Activated CD4-positive, alpha-beta T cell treated with anti-CD3 and anti-CD28 coated beads, Interleukin-2, Interleukin-4, amounts not matched to agents 100 ng/mL and 50 ng/mL, durations not matched to agents 16 hours and 8 hours (primary cell): ENCODE data around the gene PGD.
"Not testable (repeated sequence)": the region's sequence is repeated elsewhere in the genome, so short reads cannot be mapped to it uniquely, and the experiment has no call there.

Experiments
- DNase-seq: peaks from one replicate; pipeline ENCODE4 v3.0.0-alpha.2; 2020; ENCODE audit warnings: low spot score

The PGD gene

GRCh38 chr1:10437052-10437451, 38.2 kb downstream of the PGD start:
- no peak for DNase-seq

DNA sequence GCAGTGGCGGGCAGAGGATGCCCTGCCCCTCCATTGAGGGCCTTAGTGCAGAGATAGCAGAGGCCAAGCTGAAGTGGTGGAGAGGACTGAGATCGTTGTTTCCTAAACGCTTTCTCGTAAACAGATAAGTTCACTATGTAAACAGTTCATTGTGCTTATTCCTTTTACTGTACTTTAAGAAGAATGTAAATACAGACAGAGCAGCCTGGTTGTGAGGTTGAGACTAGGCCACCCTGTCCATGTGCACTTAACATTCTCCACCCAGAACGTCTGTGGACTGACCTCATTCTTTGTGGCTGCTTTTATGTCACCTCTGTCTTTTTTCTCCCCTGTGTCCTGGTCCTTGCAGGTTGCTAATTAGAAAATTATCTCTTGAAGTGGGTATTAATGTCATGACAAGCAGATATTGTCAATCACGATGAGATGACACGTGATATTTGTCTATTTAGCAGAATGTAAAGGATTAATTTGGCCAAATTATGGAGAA, 39.9 kb downstream of the PGD start:
- DNase-seq = no peak

- no peak for DNase-seq
These were observed 41.4 kb downstream of the PGD start for GRCh38 chr1:10440305-10440704.

DNA sequence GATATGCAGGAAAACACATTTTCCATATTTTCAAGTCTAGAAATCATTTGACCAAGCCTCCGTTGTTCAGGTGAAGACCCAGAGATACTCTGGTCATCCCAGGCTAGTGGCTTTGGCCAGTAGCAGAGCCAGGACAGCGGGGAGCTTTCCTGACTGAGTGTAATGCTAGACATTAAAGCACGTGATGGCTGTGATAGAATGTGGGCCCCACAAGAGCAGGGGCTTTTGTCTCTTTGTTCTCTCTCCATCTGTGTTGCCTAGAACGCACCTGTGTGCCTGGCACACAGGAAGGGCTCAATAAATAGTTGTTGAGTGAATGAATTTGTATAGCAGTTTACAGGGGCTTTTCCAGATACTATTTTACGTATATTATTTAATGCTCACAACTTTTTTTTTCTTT, 41.9 kb downstream of the PGD start:
- DNase-seq = no peak

GRCh38 chr1:10444248-10444647, 45.4 kb downstream of the PGD start:
- DNase-seq = no peak

DNA sequence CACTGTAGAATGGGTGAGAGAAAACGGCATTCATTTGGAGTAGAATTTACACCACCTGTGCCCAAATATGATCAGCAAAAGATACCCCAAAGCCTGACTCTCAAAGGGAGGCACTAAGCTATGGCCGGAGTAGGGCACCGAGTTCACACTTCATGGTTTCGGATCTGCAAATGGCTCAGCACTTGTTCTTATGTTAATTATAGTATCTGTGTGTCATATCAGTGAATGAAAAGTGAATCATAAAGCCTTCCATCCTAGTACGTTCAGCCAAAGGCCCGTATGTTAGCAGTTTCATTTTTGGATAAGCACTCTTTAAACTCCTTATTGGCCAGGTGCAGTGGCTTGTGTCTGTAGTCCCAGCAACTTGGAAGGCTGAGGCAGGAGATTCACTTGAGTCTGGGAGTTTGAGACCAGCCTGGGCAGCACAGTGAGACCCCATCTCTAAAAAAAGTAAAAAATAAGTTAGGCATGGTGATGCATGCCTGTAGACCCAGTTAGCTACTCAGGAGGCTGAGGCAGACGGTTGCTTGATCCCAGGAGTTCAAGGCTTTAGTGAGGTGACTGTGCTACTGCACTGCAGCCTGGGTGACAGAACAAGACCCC, 46.0 kb downstream of the PGD start:
- DNase-seq = peak; percentile 37

GRCh38 chr1:10446790-10447422, 48.0 kb downstream of the PGD start:
- no peak for DNase-seq

DNA sequence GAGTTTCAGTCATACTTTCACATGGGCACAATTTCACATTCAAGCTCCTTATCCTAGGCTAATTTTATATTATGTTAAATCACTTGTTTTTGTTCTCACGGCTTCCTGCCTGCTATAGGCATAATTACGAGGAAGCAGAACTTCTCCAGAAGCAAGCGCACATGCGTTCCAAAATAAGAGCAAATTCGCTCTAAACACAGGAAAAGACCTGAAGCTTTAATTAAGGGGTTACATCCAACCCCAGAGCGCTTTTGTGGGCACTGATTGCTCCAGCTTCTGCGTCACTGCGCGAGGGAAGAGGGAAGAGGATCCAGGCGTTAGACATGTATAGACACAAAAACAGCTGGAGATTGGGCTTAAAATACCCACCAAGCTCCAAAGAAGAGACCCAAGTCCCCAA, 50.9 kb downstream of the PGD start, which contains the start of gene CORT:
Gene CORT, plus strand, starts transcription at position 281 of the 400 bp plus-strand sequence. CDS start 193 bp downstream, outside the sequence.
- no peak for DNase-seq

DNA sequence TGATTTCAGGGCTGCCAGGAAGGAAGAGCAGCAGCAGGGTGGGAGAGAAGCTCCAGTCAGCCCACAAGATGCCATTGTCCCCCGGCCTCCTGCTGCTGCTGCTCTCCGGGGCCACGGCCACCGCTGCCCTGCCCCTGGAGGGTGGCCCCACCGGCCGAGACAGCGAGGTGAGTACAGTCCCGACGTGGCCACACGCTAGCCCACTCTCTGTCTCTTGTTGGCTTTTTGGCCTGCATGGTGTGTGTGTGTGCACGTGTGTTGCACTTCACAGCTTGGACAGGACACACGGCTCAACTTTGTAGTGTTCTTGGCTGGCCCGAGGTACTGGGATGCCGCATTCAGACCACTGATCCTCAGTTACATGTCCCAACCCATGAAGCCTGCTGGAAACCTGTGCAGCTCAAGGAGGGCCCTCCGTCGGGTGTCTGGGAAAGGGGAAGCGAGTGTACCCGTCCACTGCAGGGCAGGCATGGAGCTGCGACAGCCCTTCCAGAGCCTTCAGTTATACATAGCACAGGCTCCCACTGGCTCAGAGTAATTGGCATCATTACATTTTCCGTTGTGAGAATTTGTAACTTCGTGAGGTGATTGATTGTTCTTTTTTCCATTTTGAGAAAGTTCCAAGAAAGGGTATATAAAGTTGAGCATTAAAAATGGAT, 51.4 kb downstream of the PGD start:
- no peak for DNase-seq

DNA sequence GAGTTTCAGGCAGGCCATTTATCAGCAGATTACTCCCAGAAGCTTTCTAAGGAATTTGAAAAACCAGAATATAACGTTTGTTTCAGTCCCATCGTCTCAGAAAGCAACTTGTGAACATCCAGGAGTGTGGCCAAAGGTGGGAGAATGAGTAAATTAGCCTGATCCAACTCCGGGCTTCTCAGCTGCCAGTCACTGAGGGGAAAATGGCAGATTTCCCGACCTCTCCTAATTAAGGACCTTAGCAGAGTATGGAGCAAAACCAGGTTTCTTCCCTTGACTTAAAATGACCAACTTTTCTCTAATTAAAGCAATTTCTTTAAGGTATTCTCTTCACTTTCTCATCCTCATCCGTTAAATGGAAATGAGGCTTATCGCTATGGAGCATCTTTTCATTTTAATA, 52.0 kb downstream of the PGD start:
- no peak for DNase-seq

DNA sequence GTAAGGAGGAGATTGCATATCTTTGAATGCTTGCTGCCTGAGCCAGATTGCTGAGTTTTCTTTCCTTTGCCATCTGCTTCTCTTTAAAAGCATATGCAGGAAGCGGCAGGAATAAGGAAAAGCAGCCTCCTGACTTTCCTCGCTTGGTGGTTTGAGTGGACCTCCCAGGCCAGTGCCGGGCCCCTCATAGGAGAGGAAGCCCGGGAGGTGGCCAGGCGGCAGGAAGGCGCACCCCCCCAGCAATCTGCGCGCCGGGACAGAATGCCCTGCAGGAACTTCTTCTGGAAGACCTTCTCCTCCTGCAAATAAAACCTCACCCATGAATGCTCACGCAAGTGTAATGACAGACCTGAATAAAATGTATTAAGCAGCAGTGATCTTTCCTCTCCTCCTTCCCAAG, 52.4 kb downstream of the PGD start:
- no peak for DNase-seq

DNA sequence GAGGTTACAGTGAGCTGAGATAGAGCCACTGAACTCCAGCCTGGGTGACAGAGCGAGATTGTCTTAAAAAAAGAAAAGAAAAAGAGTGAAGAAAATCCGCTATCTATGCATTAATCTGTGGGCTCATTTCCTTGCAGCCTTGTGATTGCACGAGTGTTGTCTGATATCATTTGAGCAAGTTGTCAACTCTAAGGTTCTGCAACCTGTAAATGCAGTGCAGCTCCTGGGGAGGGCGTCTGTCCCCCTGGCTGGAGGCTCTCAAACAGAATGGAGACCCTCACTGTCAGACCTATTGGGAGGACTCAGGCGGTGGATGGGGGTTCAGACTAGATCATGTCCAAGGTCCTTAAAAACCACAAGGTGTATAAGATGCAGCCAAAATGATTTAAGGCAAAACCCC, 57.2 kb downstream of the PGD start:
- DNase-seq = no peak

DNA sequence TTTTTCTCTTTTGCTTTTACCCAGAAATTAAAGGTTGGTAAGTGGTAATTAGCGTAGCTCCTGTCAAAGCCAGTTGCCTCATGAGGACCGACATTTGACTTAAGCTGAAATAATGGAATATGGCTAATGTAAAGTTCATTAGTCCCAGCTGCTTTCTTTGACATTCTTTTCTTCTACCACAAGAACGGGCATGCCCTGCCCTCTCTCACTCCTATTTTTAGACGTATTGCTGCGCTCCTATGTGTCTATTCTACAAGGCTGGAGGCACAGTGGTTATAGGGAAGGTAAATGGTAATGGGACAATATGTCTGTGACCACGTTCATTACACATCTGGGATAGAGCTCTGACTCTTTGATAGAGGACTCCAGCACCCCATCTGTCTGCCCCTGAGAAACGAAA, 57.8 kb downstream of the PGD start:
- no peak for DNase-seq

DNA sequence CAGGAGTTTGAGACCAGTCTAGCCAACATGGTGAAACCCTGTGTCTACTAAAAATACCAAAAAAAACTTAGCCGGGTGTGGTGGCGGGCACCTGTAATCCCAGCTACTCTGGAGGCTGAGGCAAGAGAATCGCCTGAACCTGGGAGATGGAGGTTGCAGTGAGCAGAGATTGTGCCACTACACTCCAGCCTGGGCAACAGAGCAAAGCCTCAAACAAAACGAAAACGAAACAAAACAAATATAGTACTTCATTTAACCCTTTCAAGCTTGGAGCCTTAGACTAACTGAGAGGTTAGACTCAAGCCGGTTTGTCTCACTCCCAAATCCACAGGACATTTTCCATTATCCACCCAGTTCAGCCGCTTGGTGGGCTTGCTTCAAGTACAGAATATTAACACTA, 58.6 kb downstream of the PGD start:
- not testable (repeated sequence) for DNase-seq

- no peak for DNase-seq
These were observed 59.0 kb downstream of the PGD start for GRCh38 chr1:10457875-10458274.

DNA sequence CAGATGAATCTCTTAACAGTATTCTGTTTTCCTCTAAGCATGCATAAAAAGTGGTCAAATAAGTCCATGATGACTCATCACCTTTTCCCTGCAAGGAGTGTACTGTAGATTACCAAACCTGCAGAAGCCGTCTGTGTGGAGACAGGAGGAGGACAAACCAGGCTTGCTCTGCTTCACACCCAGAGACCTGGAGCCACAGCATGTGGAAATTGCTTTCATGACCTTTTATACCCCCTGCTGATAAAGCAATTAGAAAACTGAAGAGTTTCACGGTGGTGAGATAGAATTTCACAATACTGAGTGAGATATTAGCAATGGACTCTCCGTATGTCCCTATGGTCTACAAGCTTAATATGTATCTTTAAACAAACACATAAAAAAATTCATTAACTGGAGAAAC, 60.3 kb downstream of the PGD start:
- DNase-seq = no peak

- DNase-seq = no peak
These were observed 68.2 kb downstream of the PGD start for GRCh38 chr1:10467078-10467477.

DNA sequence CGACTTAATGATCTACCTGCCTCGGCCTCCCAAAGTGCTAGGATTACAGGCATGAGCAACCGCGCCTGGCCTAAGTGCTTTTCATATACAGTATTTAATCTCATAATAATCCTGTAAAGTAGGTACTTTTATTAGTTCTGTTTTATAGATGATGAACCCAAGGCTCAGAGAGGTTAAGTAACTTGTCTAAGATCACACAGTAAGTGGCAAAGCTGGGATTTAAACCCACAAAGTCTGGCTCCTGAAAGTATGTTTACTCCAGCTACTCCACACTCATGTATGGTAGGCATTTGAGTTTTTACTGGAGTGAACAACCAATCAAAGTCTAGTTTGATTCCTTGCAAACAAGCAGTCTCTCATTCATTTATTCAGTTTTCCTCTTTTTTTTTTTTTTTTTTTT, 71.2 kb downstream of the PGD start:
- DNase-seq = no peak
